GM20000 (cell line): Measurements from ENCODE around the gene ENTR1.

ENCODE experiments used
- DNase-seq: peaks from one replicate; pipeline ENCODE4 v3.0.0; 2012; ENCODE audit warnings: low spot score
- TF ChIP-seq, protein P1 (sequence below): IDR thresholded peaks from 2 replicates; pipeline ENCODE4 v1.5.1; 2012; ENCODE audit warnings: mild to moderate bottlenecking, control low read depth; ENCODE audit errors: extremely low read depth, missing control alignments

ENTR1 gene

GRCh38 chr9:136443087-136443486 lies 32.7 kb upstream of the ENTR1 start:
- TF ChIP-seq, protein P1, sequence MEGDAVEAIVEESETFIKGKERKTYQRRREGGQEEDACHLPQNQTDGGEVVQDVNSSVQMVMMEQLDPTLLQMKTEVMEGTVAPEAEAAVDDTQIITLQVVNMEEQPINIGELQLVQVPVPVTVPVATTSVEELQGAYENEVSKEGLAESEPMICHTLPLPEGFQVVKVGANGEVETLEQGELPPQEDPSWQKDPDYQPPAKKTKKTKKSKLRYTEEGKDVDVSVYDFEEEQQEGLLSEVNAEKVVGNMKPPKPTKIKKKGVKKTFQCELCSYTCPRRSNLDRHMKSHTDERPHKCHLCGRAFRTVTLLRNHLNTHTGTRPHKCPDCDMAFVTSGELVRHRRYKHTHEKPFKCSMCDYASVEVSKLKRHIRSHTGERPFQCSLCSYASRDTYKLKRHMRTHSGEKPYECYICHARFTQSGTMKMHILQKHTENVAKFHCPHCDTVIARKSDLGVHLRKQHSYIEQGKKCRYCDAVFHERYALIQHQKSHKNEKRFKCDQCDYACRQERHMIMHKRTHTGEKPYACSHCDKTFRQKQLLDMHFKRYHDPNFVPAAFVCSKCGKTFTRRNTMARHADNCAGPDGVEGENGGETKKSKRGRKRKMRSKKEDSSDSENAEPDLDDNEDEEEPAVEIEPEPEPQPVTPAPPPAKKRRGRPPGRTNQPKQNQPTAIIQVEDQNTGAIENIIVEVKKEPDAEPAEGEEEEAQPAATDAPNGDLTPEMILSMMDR: no peak

DNA sequence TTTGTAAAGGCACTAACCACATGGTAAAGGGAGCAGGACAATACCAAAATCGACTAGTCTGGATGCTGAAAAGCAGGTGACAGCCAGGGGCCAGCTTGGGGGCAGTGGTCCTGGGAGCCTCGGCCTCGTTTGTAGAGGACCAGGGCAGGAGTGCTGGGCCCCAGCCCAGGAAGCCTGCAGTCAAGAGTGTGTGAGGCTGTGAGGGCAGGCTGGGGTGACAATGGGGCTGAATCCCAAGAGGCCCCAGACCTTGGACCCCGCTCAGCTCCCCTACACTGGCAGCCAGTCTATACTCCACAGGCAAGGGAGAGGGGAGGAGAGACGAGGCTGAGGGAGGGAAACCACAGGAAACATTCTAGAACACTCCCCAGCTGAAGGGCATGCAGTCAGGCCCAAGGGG lies 31.9 kb upstream of the ENTR1 start:
- DNase-seq: no peak
- TF ChIP-seq, protein P1: no peak

More at GRCh38 chr9:136443087-136443486, 32.7 kb upstream of the ENTR1 start:
- DNase-seq: no peak

- TF ChIP-seq, protein P1: no peak
- DNase-seq: no peak
Measured at GRCh38 chr9:136441681-136442245, 31.3 kb upstream of the ENTR1 start.

DNA sequence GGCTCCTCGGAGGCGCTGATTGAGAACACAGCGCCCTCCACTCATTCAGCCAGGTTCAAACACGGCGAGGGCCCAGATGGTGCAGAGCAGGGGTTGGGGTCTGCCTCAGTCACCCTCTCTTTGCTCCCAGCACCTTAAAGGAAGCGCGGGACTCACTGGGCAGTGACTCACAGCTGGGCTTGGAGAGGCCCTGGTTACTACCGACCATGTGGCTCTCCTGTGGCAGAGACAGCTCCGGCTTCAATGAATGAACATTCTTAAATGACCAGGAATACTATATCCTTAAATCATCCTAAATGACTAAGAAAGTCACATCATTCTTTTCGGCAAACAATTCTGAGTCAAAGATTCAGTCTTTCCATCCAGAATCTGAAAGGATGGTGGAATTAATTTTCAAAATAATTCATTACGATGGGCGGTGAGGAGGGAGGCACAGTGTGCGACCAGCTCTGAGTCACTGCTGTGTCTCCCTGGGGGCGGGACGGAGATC lies 30.8 kb upstream of the ENTR1 start:
- no peak for DNase-seq
- TF ChIP-seq, protein P1: no peak

GRCh38 chr9:136439481-136440408 lies 29.3 kb upstream of the ENTR1 start, which contains the start of gene INPP5E:
Gene INPP5E, minus strand, starts transcription at chr9:136439845. Its CDS starts 426 bp downstream, at chr9:136439419.
- DNase-seq: peak; percentile 98

GRCh38 chr9:136438548-136439480 lies 28.4 kb upstream of the ENTR1 start:
- DNase-seq: peak; percentile 91
- TF ChIP-seq, protein P1: no peak

More at GRCh38 chr9:136439481-136440408, 29.3 kb upstream of the ENTR1 start, which contains the start of gene INPP5E:
- TF ChIP-seq, protein P1: peak; percentile 71
